SK-N-SH (cell line): ENCODE data around the gene ARID2. TPM values are rescaled to one million over a fixed set of nuclear protein-coding genes. Genes with fewer than 3 reads are reported as not detected.

ENCODE experiments used
- CTCF ChIA-PET: fragments of 300-600, 350-600 bp; formaldehyde crosslinking; extraction: SDS; loops from one replicate; lab custom pipeline; 2021; lab: Yijun Ruan, JAX
- POLR2A ChIA-PET: fragments of 350-600 bp; sonication (Branson Sonifier 250); formaldehyde crosslinking; extraction: SDS; loops from one replicate; lab custom pipeline; 2020; ENCODE audit warnings: antibody characterized with exemption, inconsistent platforms; lab: Yijun Ruan, JAX
- DNase-seq: peaks from one replicate; pipeline ENCODE4 v3.0.0; 2012
- H2AFZ ChIP-seq: fragments of 200-600 bp; sonication (generic); 2 replicates; pipeline ENCODE4 v1.8.1; 2016; ENCODE audit warnings: antibody characterized with exemption, mild to moderate bottlenecking, low read depth
- H3F3A ChIP-seq: fragments of 200-600 bp; sonication (generic); replicated peaks from 2 replicates; pipeline ENCODE3; 2016; ENCODE audit warnings: antibody characterized with exemption, mild to moderate bottlenecking; ENCODE audit not compliant: insufficient read depth
- H3K27ac ChIP-seq, 2 experiments: fragments of 200-500 bp in 1 of 2; fragments of 200-600 bp in 1 of 2; sonication (Bioruptor generic) in 1 of 2; sonication (generic), shearing (Covaris generic) in 1 of 2; 2 replicates each; pipeline versions ENCODE4 v1.5.1 to v1.6.1; 2014 to 2016; ENCODE audit warnings: low read depth in 2 of 2, inconsistent platforms in 1 of 2, low read length in 1 of 2, mild to moderate bottlenecking in 1 of 2, mixed read lengths in 1 of 2
- H3K27me3 ChIP-seq: fragments of 200-600 bp; sonication (generic), shearing (Covaris generic); 2 replicates; pipeline ENCODE4 v1.6.1; 2016; ENCODE audit warnings: mixed run types; ENCODE audit not compliant: insufficient read depth
- H3K36me3 ChIP-seq, 2 experiments: fragments of 200-500 bp in 1 of 2; fragments of 200-600 bp in 1 of 2; sonication (Bioruptor generic) in 1 of 2; sonication (generic) in 1 of 2; replicated peaks in 1 of 2; 2 replicates each; pipeline versions ENCODE3 to v1.5.1; 2014 to 2016; ENCODE audit warnings: low read length in 1 of 2, mild to moderate bottlenecking in 1 of 2; ENCODE audit not compliant: insufficient read depth in 2 of 2, control insufficient read depth in 1 of 2
- H3K4me1 ChIP-seq, 2 experiments: fragments of 200-500 bp in 1 of 2; fragments of 200-600 bp in 1 of 2; sonication (Bioruptor generic) in 1 of 2; sonication (generic), shearing (Covaris generic) in 1 of 2; 2 replicates each; pipeline versions ENCODE4 v1.5.1 to v1.6.1; 2014 to 2016; ENCODE audit warnings: low read depth in 1 of 2, low read length in 1 of 2, mixed run types in 1 of 2; ENCODE audit not compliant: insufficient read depth in 2 of 2, control insufficient read depth in 1 of 2
- H3K4me2 ChIP-seq: fragments of 200-600 bp; sonication (generic), shearing (Covaris generic); 2 replicates; pipeline ENCODE4 v1.6.1; 2017; ENCODE audit warnings: mixed run types
- H3K4me3 ChIP-seq, 2 experiments: fragments of 200-500 bp in 1 of 2; fragments of 200-600 bp in 1 of 2; sonication (Bioruptor generic) in 1 of 2; sonication (generic), shearing (Covaris generic) in 1 of 2; 2 replicates each; pipeline versions ENCODE4 v1.5.1 to v1.8.1; 2014 to 2016; ENCODE audit warnings: low read depth in 2 of 2, inconsistent platforms in 1 of 2, low read length in 1 of 2, mild to moderate bottlenecking in 1 of 2, mixed read lengths in 1 of 2, moderate library complexity in 1 of 2
- H3K79me2 ChIP-seq: fragments of 200-600 bp; sonication (generic); 2 replicates; pipeline ENCODE4 v1.8.1; 2017; ENCODE audit warnings: mild to moderate bottlenecking; ENCODE audit not compliant: insufficient read depth
- H3K9ac ChIP-seq: fragments of 200-600 bp; sonication (generic); 2 replicates; pipeline ENCODE4 v1.6.1; 2017; ENCODE audit warnings: mixed run types
- H3K9me2 ChIP-seq: fragments of 200-600 bp; sonication (generic); 2 replicates; pipeline ENCODE4 v1.6.1; 2017; ENCODE audit warnings: mixed run types
- H3K9me3 ChIP-seq: fragments of 200-600 bp; sonication (generic); 2 replicates; pipeline ENCODE4 v1.6.1; 2017; ENCODE audit warnings: mixed run types, mild to moderate bottlenecking, moderate library complexity
- H4K20me1 ChIP-seq: fragments of 200-600 bp; sonication (generic); 2 replicates; pipeline ENCODE4 v1.6.1; 2017; ENCODE audit warnings: mild to moderate bottlenecking, mixed run types; ENCODE audit not compliant: insufficient read depth
- EP300 ChIP-seq, 2 experiments: IDR thresholded peaks; 2 replicates each; pipeline versions ENCODE4 v1.4.0 to v1.6.1; 2012; ENCODE audit warnings: borderline replicate concordance in 1 of 2, low read depth in 1 of 2, low read length in 1 of 2
- EZH2phosphoT487 ChIP-seq: fragments of 200-600 bp; sonication (generic); IDR thresholded peaks from 2 replicates; pipeline ENCODE4 v1.6.1; 2017; ENCODE audit warnings: low read depth, mixed run types, mild to moderate bottlenecking, antibody characterized with exemption, moderate library complexity, borderline replicate concordance
- FOXJ3 ChIP-seq: sonication (generic); formaldehyde crosslinking; IDR thresholded peaks from 2 replicates; pipeline ENCODE4 v1.5.1; 2020; ENCODE audit warnings: mild to moderate bottlenecking, missing genetic modification reagents
- GABPA ChIP-seq: IDR thresholded peaks from 2 replicates; pipeline ENCODE4 v1.4.0; 2012; ENCODE audit warnings: low read depth, mild to moderate bottlenecking
- GATA2 ChIP-seq: sonication (generic); formaldehyde crosslinking; IDR thresholded peaks from 2 replicates; pipeline ENCODE4 v1.5.0; 2020; ENCODE audit warnings: mild to moderate bottlenecking, missing genetic modification reagents
- MEF2A ChIP-seq: IDR thresholded peaks from 2 replicates; pipeline ENCODE4 v1.4.0; 2012; ENCODE audit warnings: low read depth, borderline replicate concordance
- MXI1 ChIP-seq: IDR thresholded peaks from 2 replicates; pipeline ENCODE4 v1.6.1; 2012; ENCODE audit warnings: mild to moderate bottlenecking, low read depth, low read length, improper control_type of control experiment
- NFIC ChIP-seq: IDR thresholded peaks from 2 replicates; pipeline ENCODE4 v1.4.0; 2012; ENCODE audit warnings: borderline replicate concordance
- POLR2AphosphoS5 ChIP-seq: IDR thresholded peaks from 2 replicates; pipeline ENCODE4 v1.6.1; 2012; ENCODE audit warnings: low read depth, low read length
- RCOR1 ChIP-seq: fragments of 150-350 bp; IDR thresholded peaks from 2 replicates; pipeline ENCODE4 v1.6.1; 2017; ENCODE audit warnings: antibody characterized with exemption, low read length
- TAF1 ChIP-seq: IDR thresholded peaks from 2 replicates; pipeline ENCODE4 v1.6.1; 2012; ENCODE audit warnings: low read depth, mild to moderate bottlenecking, low read length, moderate library complexity, borderline replicate concordance
- YY1 ChIP-seq: IDR thresholded peaks from 2 replicates; pipeline ENCODE4 v1.4.0; 2012; ENCODE audit warnings: low read depth, mild to moderate bottlenecking
- WGBS: methylation state at CpG from one replicate; pipeline ENCODE4 v1.1.6; 2017; ENCODE audit warnings: low lambda C conversion rate; 5-methylcytosine and 5-hydroxymethylcytosine counted together
- polyA plus RNA-seq, 3 experiments: library from polyadenylated mRNA; depleted of rRNA; stranded (reverse); fragments of >200 nt; gene quantifications; 2 replicates each; pipeline ENCODE4 v1.2.3, GENCODE V29; 2012
- TF ChIP-seq, protein P1 (sequence below): IDR thresholded peaks from 2 replicates; pipeline ENCODE4 v1.4.0; 2012; ENCODE audit warnings: low read depth, borderline replicate concordance
- TF ChIP-seq, protein P2 (sequence below): fragments of 150-350 bp; IDR thresholded peaks from 2 replicates; pipeline ENCODE4 v1.6.1; 2017; ENCODE audit warnings: antibody characterized with exemption, low read length, low read depth, borderline replicate concordance
- TF ChIP-seq, protein P3 (sequence below): fragments of 150-350 bp; IDR thresholded peaks from 2 replicates; pipeline ENCODE4 v1.6.1; 2016; ENCODE audit warnings: mild to moderate bottlenecking, low read depth, low read length
- TF ChIP-seq, protein P4 (sequence below): IDR thresholded peaks from 2 replicates; pipeline ENCODE4 v1.4.0; 2012; ENCODE audit warnings: low read depth
- TF ChIP-seq, protein P5 (sequence below): fragments of 200-600 bp; sonication (generic); IDR thresholded peaks from 2 replicates; pipeline ENCODE4 v1.6.1; 2017; ENCODE audit warnings: antibody characterized with exemption, mild to moderate bottlenecking, moderate library complexity

The ARID2 gene
- polyA plus RNA-seq, 1 of the 3 experiments (the other 2 are of a cell fraction) = 5.9 TPM

DNA sequence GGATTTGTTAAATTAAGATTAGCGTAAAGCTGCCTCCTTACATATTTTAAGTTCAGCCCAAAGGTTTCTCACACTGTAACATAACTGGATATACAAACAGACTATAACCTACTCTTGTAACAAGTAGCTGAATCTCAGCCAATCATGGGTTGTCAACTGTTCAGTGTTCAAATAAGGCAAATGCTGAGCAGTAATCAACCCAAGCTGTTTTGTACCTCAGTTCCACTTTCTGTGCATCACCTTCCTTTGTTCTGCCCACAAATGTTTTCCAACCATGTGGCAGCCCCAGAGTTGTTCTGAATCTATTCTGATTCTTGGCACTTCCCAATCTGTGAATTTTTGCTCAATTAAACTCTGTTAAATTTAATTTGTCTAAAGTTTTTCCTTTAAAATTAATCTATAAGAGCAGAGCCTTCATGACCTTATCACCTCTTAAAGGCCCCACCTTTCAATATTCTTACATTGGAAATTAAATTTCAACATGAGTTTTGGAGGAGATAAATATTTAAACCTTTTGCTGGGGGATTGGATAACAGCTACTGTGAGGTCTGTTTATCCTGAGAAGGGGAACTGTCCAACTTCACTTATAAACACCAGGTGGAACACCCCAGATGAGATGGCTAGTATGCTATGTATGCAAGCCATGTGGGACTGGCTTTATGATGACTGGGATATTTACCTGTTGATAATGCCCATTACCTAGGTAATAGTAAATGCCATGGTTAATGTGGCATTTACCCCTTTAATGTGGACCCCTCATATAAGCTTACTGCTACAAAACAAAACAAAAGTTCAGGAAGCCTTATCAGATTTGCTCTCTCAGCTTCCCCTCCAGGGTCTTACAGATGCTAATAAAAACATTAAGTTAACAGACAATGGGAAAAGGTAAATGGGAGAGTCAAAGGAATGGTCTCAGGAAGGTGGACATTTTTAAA lies 42.2 kb upstream of the ARID2 start:
- Histone ChIP-seq H2AFZ (no peak overlapping the region), H3K27me3 (no peaks in the 10 kb centered on the region), H3K9ac (no peak overlapping the region), H3K9me3 (no peaks in the 10 kb centered on the region), H3K27ac (no peak overlapping the region), H3K36me3 (no peaks in the 10 kb centered on the region), H3F3A (no peaks in the 10 kb centered on the region), H3K4me3 (0 out of 4 replicates have a peak overlapping the region, but pooled peaks of 1 of the 2 experiments have one; percentile 1), H3K4me2 (no peak overlapping the region), H3K4me1 (no peaks in the 10 kb centered on the region; a peak in 1 of 4 replicates), H3K9me2 (no peaks in the 10 kb centered on the region), H3K79me2 (no peaks in the 10 kb centered on the region), H4K20me1 (no peaks in the 10 kb centered on the region)
- 94% methylated on average over 1 of the region's 1 CpG for WGBS
- ChIA-PET CTCF (interaction anchor here (1.0 to 1.1 kb wide), 3 partner anchors 14 to 38 kb away, joined by 3 to 4 read pairs (median 3); no protein-coding TSS in a partner anchor), POLR2A (no interaction called here)
- TF ChIP-seq EP300 (IDR thresholded peaks at IDR 0.05; ENCODE audit: borderline replicate concordance in 1 of 2, low read depth in 1 of 2, low read length in 1 of 2) = no peak
- TF ChIP-seq, protein P1, sequence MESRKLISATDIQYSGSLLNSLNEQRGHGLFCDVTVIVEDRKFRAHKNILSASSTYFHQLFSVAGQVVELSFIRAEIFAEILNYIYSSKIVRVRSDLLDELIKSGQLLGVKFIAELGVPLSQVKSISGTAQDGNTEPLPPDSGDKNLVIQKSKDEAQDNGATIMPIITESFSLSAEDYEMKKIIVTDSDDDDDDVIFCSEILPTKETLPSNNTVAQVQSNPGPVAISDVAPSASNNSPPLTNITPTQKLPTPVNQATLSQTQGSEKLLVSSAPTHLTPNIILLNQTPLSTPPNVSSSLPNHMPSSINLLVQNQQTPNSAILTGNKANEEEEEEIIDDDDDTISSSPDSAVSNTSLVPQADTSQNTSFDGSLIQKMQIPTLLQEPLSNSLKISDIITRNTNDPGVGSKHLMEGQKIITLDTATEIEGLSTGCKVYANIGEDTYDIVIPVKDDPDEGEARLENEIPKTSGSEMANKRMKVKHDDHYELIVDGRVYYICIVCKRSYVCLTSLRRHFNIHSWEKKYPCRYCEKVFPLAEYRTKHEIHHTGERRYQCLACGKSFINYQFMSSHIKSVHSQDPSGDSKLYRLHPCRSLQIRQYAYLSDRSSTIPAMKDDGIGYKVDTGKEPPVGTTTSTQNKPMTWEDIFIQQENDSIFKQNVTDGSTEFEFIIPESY = no peak
- TF ChIP-seq MXI1 = no peak
- no peak for TF ChIP-seq FOXJ3 (CRISPR knock-in tag)
- no peak for TF ChIP-seq TAF1
- TF ChIP-seq RCOR1 = no peak
- TF ChIP-seq GATA2 = no peak
- no peak for TF ChIP-seq GABPA
- no peak for DNase-seq

DNA sequence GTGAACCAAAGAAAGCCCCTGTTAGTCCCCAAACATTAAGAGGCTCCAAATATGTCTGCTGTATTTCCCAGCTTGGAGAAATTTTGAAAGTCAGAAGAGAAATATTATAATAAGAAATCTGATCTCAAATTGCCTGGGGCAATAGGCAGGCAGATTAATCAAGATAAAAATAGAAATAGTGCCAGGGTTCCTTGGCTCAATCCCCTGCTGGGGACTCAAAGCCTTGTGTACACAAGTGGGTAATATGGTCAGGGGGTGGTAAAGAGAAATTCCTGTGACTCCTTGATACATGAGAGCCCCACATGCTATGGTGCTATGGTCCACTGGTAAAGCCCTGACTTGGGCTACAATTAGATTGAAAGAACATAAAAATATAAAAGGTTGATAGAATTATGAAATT lies 41.3 kb upstream of the ARID2 start:
- Histone ChIP-seq H3K9me2 (no peaks in the 10 kb centered on the region), H2AFZ (no peak overlapping the region), H3K27ac (no peak overlapping the region), H3K27me3 (no peaks in the 10 kb centered on the region), H3K4me3 (no peak overlapping the region), H3K79me2 (no peaks in the 10 kb centered on the region), H3F3A (no peaks in the 10 kb centered on the region), H3K36me3 (no peaks in the 10 kb centered on the region), H3K9ac (no peak overlapping the region), H4K20me1 (no peaks in the 10 kb centered on the region), H3K4me2 (no peak overlapping the region), H3K4me1 (no peaks in the 10 kb centered on the region; a peak in 1 of 4 replicates), H3K9me3 (no peaks in the 10 kb centered on the region)
- ChIA-PET CTCF (no interaction called here), POLR2A (no interaction called here)
- peak; percentile 7 for DNase-seq
- TF ChIP-seq, protein P2, sequence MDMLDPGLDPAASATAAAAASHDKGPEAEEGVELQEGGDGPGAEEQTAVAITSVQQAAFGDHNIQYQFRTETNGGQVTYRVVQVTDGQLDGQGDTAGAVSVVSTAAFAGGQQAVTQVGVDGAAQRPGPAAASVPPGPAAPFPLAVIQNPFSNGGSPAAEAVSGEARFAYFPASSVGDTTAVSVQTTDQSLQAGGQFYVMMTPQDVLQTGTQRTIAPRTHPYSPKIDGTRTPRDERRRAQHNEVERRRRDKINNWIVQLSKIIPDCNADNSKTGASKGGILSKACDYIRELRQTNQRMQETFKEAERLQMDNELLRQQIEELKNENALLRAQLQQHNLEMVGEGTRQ = no peak
- TF ChIP-seq GABPA (no peak), POLR2AphosphoS5 (no peak), FOXJ3 (CRISPR knock-in tag) (no peak), MEF2A (no peak), YY1 (no peak), NFIC (no peak), EZH2phosphoT487 (no peak)
- TF ChIP-seq, protein P3, sequence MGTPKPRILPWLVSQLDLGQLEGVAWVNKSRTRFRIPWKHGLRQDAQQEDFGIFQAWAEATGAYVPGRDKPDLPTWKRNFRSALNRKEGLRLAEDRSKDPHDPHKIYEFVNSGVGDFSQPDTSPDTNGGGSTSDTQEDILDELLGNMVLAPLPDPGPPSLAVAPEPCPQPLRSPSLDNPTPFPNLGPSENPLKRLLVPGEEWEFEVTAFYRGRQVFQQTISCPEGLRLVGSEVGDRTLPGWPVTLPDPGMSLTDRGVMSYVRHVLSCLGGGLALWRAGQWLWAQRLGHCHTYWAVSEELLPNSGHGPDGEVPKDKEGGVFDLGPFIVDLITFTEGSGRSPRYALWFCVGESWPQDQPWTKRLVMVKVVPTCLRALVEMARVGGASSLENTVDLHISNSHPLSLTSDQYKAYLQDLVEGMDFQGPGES = no peak
- TF ChIP-seq, protein P4, sequence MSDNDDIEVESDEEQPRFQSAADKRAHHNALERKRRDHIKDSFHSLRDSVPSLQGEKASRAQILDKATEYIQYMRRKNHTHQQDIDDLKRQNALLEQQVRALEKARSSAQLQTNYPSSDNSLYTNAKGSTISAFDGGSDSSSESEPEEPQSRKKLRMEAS = no peak
- TF ChIP-seq, protein P1 = no peak
- TF ChIP-seq, protein P5, sequence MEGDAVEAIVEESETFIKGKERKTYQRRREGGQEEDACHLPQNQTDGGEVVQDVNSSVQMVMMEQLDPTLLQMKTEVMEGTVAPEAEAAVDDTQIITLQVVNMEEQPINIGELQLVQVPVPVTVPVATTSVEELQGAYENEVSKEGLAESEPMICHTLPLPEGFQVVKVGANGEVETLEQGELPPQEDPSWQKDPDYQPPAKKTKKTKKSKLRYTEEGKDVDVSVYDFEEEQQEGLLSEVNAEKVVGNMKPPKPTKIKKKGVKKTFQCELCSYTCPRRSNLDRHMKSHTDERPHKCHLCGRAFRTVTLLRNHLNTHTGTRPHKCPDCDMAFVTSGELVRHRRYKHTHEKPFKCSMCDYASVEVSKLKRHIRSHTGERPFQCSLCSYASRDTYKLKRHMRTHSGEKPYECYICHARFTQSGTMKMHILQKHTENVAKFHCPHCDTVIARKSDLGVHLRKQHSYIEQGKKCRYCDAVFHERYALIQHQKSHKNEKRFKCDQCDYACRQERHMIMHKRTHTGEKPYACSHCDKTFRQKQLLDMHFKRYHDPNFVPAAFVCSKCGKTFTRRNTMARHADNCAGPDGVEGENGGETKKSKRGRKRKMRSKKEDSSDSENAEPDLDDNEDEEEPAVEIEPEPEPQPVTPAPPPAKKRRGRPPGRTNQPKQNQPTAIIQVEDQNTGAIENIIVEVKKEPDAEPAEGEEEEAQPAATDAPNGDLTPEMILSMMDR = no peak
